Dermis blood vessel endothelial cell (primary cell): Measurements from ENCODE around the gene PPP2R5E. TPM values are rescaled to one million over a fixed set of nuclear protein-coding genes. Genes with fewer than 3 reads are reported as not detected.
A peak's percentile ranks its signal among the peaks of the same experiment; 100 is the strongest.

ENCODE experiments used
- DNase-seq: peaks from one replicate; pipeline ENCODE4 v3.0.0; 2010
- total RNA-seq: library from RNA; depleted of rRNA; stranded (reverse); fragments of >200 nt; gene quantifications from 2 replicates; pipeline ENCODE4 v1.2.3, GENCODE V29; 2014

PPP2R5E gene
- total RNA-seq, 1 donor from 2014 or later: 14.3 TPM

- DNase-seq: peak; percentile 63
Observed at GRCh38 chr14:63470962-63471793, 72.0 kb downstream of the PPP2R5E start.

- peak; percentile 13 for DNase-seq
Observed at GRCh38 chr14:63468294-63468693, 74.9 kb downstream of the PPP2R5E start.

- DNase-seq: no peak
Observed at GRCh38 chr14:63467440-63468072, 75.6 kb downstream of the PPP2R5E start.

- no peak for DNase-seq
Observed at GRCh38 chr14:63465347-63465746, 77.8 kb downstream of the PPP2R5E start.

- DNase-seq: no peak
Observed at GRCh38 chr14:63460680-63461369, 82.4 kb downstream of the PPP2R5E start.

GRCh38 chr14:63459738-63460137 is 83.4 kb downstream of the PPP2R5E start:
- no peak for DNase-seq

- DNase-seq: no peak
Observed at GRCh38 chr14:63457498-63457897, 85.7 kb downstream of the PPP2R5E start.

GRCh38 chr14:63454863-63455622 is 88.1 kb downstream of the PPP2R5E start:
- DNase-seq: no peak

GRCh38 chr14:63454436-63454835 is 88.7 kb downstream of the PPP2R5E start:
- no peak for DNase-seq

GRCh38 chr14:63453443-63453936 is 89.7 kb downstream of the PPP2R5E start:
- no peak for DNase-seq

- no peak for DNase-seq
Observed at GRCh38 chr14:63452796-63453195, 90.4 kb downstream of the PPP2R5E start.

GRCh38 chr14:63448841-63449240 is 94.3 kb downstream of the PPP2R5E start:
- DNase-seq: no peak

GRCh38 chr14:63444588-63444987 is 98.6 kb downstream of the PPP2R5E start:
- no peak for DNase-seq

GRCh38 chr14:63443988-63444387 is 99.2 kb downstream of the PPP2R5E start:
- DNase-seq: no peak

GRCh38 chr14:63443361-63443760 is 99.8 kb downstream of the PPP2R5E start:
- DNase-seq: no peak

GRCh38 chr14:63438065-63438757 is 105.0 kb downstream of the PPP2R5E start:
- peak; percentile 92 for DNase-seq

- no peak for DNase-seq
Observed at GRCh38 chr14:63436286-63437098, 106.7 kb downstream of the PPP2R5E start.

GRCh38 chr14:63435838-63436237 is 107.3 kb downstream of the PPP2R5E start:
- DNase-seq: no peak

- no peak for DNase-seq
Observed at GRCh38 chr14:63435204-63435603, 108.0 kb downstream of the PPP2R5E start.

- DNase-seq: no peak
Observed at GRCh38 chr14:63432888-63433552, 110.2 kb downstream of the PPP2R5E start.
